GM19023 (cell line): Measurements from ENCODE around the gene SIGLEC8.
"Not testable (repeated sequence)": the region's sequence is repeated elsewhere in the genome, so short reads cannot be mapped to it uniquely, and the experiment has no call there.

Experiments used
- ATAC-seq: cut with Tn5 transposase; IDR thresholded peaks from one replicate; pipeline ENCODE4 v1.9.1; 2021; ENCODE audit warnings: mild to moderate bottlenecking, moderate library complexity; ENCODE audit not compliant: unreplicated experiment

SIGLEC8 gene

GRCh38 chr19:51448011-51448410, 10.2 kb downstream of the SIGLEC8 start:
- no peak for ATAC-seq

GRCh38 chr19:51447510-51447909, 10.7 kb downstream of the SIGLEC8 start:
- not testable (repeated sequence) for ATAC-seq

DNA sequence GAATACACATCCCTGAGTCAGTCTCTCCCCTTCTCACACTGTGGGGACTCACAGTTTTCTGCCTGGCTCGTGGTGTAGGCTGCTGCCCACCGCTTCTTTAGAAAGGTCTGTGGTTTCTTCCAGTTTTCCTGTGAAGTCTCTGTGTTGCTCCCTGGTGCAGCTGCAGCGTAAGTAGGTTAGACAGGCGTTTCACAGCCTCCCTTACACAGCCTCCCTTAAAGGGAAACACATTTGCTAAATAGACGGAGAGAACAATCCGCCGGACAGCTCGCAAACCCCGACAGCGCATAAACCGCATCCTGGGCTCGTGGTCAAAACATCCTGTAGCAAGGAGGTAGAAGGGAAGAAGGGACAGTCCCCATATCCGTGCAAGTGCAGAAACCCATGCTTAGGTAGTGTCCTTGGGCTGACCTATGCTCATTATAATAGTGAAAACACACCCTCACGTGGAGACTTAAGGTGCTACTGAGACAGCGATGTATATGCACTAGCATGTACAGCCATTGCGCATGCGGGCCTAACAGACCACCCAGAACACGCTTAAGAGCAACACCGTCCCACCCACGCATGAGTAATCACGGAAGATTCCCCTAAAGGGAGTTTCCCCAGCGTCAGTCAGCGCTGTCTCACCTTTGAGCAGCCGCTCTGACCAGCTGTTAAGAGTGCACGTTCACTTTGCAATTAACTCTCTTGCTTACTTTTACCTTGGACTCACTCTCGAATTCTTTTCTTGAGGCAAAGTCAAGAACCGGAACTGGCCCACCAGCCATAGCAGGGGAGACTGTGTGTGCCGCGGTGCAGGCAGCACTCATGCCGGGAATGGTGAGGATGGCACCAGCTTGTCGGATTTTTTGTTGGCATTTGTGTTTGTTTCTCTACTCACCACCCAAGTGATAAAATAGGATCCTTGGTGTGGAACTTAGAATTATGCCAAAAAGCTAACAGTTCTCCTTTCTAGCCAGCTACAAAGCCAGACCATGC, 16.6 kb downstream of the SIGLEC8 start:
- peak; percentile 93 for ATAC-seq

- no peak for ATAC-seq
These were observed 17.3 kb downstream of the SIGLEC8 start for GRCh38 chr19:51440846-51441409.

- no peak for ATAC-seq
These were observed 18.2 kb downstream of the SIGLEC8 start for GRCh38 chr19:51440052-51440451.

GRCh38 chr19:51439021-51439465, 19.2 kb downstream of the SIGLEC8 start:
- no peak for ATAC-seq

DNA sequence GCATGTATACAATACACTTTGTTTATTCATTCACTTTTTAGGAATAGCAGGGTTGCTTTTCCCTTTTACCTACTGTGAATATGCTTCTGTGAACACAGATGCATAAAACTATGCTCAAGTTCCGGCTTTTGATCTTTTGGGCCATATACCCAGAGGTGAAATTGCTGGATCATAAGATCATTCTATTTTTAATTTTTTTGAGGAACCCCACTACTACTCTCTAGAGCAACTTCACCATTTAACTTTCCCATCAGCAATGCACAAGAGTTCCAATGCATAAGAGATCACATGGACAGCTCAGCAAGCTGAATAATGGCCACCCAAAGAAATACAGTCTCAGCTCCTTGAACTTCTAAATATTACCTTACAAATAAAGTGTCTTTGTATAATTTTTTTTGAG, 23.8 kb downstream of the SIGLEC8 start:
- no peak for ATAC-seq

DNA sequence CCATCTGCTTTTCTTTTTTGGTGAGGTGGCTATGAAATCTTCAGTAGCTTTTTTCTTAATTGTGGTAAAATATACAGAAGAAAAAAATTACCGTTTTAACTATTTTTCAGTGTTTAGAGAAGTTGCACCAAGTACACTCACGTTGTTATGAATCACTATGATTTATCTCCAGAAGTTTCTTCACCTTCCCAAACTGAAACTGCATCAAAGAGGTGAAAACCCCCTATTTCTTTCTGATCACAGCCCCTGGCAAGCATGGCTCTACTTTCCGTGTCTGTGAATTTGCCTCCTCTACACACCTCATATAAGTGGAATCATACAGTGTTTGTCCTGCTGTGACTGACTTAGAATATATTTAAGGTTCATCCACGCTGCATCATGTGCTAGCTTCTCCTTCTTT, 25.2 kb downstream of the SIGLEC8 start:
- ATAC-seq, result no peak

- ATAC-seq, result no peak
These were observed 27.1 kb downstream of the SIGLEC8 start for GRCh38 chr19:51431124-51431523.

DNA sequence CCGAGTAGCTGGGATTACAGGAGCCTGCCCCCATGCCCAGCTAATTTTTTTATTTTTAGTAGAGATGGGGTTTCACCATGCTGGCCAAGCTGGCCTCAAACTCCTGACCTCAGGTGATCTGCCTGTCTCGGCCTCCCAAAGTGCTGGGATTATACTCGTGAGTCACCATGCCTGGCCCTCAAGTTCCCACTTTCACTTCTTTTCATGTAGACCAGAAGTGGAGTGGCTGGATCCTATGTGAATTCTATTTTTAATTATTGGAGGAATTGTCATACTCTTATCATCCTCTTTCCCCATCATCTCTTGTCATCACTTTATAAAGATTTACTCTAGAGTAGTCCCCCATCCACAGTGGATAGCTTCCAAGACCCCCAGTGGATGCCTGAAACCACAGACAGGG, 28.0 kb downstream of the SIGLEC8 start:
- ATAC-seq, result no peak

- ATAC-seq, result no peak
These were observed 31.1 kb downstream of the SIGLEC8 start for GRCh38 chr19:51427201-51427600.

DNA sequence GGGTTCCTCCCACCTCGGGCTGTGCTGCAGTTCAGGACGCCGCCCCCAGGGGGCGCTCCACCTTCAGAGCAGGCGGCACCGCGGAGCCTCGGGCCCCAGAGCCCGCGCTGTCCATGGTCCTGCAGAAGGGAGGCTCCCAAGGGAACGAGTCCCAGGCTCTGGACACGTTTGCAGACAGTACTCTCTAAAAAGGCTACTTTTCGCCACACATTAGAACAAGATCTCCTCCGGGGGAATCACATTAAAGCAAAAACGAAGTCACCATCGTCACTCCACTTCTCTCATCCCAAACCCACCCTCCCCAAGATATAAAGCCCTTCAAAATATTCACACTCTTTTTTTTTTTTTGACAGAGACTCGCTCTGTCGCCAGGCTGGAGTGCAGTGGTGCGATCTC, 36.2 kb downstream of the SIGLEC8 start:
- ATAC-seq, result no peak

DNA sequence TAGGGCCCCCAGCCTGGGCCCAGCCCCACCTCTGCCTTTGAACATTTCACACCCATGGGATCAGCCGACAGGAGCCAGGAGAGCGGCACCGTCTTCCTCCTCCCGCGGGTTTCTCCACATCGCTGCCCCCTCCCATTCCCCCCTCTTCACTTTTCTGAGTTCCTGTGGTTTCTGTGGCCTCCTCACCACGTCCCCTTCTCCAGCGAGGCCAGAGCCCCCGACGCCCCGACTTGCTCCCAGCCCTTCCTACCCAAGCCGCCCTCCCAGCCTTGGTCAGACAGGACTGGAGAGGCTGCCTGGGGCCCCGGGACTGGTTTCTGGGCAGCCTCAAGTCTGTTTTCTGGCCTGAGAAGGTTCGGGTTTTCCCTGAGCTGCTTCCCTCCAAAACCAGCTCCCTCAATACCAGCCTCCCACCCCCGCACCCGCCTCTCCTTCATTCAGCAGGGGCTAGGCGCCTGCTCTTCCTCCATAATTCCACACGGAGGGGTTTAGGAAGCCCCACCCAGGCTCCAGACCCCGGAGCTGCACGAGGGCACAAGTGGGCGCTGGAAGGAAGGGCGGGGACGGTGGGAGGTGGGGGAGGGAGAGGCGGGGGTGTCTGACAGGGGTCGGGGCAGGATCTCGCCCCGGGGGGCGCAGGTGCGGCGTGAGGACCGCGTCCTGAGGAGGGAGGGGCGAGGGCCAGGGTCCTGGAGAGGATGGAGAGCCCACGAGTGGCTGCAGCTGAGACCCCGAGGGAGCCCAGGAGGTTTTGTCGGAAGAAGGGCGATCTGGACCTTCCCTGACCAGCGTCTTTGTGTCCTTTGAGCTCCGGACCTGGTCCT, 36.8 kb downstream of the SIGLEC8 start:
- ATAC-seq, result no peak

DNA sequence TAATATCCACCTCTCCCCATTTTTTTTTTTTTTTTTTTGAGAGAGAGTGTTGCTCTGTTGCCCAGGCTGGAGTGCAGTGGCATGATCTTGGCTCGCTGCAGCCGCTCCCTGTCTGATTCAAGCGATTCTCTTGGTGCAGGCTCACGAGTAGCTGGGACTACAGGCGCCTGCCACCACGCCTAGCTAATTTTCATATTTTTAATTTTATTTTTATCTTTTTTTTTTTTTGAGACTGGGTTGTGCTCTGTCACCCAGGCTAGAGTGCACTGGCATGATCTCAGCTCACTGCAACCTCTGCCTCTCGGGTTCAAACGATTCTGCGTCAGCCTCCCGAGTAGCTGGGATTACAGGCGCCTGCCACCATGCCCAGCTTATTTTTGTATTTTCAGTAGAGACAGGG, 37.7 kb downstream of the SIGLEC8 start:
- ATAC-seq, result not testable (repeated sequence)

- ATAC-seq, result no peak
These were observed 39.5 kb downstream of the SIGLEC8 start for GRCh38 chr19:51418707-51419106.

- ATAC-seq, result peak; percentile 24
These were observed 40.5 kb downstream of the SIGLEC8 start for GRCh38 chr19:51417810-51418157.

DNA sequence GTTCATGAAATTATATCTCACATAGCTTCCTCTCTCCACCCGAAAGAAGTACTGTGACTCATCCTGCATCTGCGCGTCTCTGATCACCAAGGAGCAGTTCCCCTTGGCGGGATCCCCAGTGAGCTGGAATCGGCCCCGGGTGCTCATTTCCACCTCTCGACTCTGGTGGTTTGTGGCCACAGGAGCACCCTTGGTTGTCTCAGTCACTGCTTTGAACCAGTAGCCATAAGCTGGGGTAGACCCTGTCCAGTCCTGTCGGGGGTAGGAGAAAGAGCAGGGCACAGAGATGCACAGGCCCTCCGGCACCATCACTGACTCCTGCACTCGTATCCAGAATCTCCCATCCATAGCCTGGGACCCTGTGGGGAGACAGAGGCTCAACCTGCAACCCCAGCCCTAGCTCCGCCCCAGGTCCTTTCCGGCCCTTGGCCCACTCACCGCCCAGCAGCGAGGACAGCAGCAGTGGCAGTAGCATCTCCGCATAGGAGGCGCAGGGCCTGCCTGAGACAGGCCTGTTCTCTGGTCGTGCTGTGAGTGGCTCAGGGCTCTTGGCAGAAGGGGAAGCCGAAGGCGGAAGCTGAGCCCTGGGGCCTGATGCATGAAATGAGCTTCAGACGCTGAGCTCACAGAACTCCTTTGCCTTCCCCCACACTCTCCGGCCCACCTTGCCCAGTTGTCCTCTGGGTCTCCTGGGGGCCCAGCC, 41.0 kb downstream of the SIGLEC8 start, which contains the start of gene SIGLEC10:
SIGLEC10 (minus strand) TSS at position 536 of the 703 bp plus-strand sequence; CDS start at position 475, 61 bp downstream.
- peak; percentile 70 for ATAC-seq

DNA sequence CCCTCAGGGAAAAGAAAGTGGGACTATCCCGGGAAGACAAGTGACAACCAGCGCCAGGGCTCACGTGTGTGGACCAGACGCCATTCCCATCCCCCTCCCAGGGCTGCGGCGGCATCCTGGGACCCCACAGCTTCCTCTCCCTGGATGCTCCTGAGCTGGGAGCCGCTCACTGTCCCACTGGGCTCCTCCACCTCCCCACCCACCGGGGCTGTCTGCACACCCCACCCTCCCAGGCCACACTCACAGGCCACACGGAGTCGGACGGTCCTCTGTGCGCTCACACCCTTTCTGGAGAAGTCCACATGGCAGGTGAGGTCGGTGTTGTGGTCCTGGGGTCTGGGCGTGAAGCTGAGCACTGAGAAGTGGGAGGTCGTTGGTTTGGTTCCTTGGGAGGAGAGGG, 41.8 kb downstream of the SIGLEC8 start:
- not testable (repeated sequence) for ATAC-seq

DNA sequence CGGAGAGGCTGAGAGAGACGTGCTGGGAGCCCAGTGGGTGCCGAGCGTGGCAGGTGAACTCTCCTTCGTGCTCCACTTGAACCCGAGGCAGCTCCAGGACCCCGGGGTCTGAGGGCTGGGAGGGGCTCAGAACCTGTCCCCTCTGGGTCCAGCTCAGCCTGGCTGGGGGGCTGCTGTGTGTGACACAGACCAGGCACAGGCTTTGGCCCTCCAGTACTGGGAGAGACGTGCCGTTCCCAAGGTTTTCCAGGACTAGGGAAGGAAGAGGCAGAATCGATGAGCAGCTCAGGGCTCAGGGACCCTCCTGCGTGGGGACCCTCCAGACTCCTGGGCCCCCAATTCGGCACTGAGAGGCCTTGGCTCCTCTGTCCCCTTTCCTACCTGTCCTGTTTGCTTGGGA, 43.1 kb downstream of the SIGLEC8 start:
- no peak for ATAC-seq

DNA sequence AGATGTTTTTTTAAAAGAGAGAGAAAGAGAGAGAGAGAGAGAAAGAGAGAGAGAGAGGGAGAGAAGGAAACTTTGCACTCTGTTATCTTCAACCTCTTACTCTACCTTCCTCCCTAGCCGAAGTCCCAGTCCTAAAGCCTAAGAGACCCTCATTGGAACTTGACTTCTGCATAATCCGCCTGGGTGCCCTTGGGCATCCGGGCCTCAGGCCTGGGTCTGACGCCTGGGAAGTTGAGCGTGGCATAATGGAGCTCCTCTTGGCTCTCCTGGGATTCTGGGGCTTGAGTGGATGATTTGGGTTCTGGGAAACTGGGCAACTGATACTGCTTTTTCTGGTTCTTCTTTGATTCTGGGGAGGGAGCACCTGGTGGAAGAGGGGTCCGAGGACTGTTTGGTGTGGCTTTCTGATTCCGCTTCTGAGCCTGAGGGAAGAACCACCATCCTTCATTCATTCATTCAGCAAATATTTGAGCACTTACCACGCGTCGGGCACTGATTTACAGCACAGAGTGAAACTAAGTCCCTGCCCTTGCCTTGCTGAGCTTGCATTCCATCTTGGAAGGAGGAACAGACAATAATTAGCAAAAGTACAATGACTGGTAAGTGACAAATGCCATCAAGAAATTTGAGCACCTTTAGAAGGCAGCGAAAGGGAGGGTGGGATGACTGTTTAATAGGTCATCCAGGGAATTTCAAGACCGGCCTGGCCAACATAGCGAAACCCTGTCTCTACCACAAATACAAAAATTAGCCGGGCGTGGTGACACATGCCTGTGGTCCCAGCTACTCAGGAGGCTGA, 47.1 kb downstream of the SIGLEC8 start:
- no peak for ATAC-seq
